Measurements from ENCODE around the gene RGS3.
A peak's percentile ranks its signal among the peaks of the same experiment; 100 is the strongest.

The RGS3 gene

DNA sequence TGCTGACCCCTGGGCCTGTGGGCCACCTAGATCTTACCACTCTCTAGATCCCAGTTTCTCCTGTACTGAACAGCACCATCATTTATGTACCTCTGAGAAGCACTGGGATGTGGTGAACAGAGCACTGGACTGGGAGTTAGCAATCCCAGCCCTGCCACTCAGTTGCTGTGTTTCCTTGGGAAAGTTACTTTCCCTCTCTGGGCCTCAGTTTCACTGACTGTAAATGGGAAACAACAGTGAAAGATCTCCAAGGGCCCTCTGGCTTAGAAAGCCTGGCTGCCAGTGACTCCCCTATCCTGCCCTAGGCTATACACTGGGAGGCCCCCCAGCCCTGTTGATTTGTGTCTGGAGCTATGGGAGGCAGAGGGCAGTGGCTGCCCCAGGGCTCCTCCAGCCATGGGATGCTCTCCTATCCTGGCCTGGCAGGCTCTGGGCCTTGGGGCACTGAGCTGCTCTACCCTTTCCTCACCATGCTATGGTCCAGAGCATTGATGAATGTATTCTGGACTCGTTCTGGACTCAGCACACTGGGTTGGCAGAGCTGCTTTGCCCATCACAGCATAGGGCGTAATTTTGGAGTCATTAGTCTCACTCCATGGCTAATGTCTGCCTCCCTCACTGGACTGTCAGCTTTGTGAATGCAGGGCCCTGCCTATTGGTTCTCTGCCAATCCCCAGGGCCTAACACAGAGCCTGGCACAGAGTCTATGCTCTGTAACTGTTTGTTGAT, 99.3 kb downstream of the RGS3 start:
- Histone ChIP-seq H3K36me3 (ENCODE audit: insufficient read depth, low read depth, low read length) (no peaks in the 10 kb centered on the region), H3K27me3 (ENCODE audit: insufficient read depth, low read length) (no peaks in the 10 kb centered on the region; the same call in 1 of the 2 replicates), H3K27ac (ENCODE audit: low read length) (no peak overlapping the region), H3K4me1 (ENCODE audit: insufficient read depth, low read length) (peaks cover 7% of the 10 kb centered on the region; the same call in 1 of the 2 replicates), H3K9me3 (ENCODE audit: insufficient read depth, low read depth, low read length) (no peaks in the 10 kb centered on the region), H3K9ac (ENCODE audit: low read depth, low read length) (no peak overlapping the region), H3K4me3 (ENCODE audit: low read length) (no peak overlapping the region)

DNA sequence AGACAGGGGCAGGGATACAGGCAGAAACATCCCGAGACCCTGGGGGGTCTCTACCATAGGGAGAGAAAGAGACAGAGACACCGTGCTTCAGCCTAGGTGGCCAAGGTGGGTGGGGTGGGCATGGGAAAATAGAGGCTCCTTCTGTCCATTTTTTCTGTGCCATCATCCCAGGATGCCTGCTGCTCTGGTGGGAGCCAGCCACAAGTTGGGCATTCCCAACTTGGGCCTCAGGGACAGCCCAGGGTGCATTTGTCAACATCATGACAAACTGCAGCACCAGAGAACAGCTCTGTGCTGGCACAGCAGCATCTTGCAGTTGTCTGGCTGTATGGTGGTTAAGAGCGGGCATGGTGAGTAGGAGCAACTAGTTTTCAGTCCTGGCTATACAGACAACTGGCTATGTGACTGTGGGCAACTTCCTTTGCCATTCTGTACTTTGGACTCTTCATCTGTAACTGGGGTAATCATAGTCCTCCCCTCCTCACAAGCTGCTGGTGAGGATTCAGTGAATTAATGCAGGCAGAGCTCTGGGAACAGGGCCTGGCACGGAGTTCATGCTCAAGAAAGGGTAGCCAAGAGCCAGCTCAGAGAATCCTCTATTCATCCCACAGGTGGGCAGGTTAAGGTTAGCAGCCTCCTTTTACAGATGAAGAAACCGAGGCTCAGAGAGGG, 100.4 kb downstream of the RGS3 start:
- peaks cover 7% of the 10 kb centered on the region; the same call in 1 of the 2 replicates for H3K4me1 ChIP-seq (ENCODE audit: insufficient read depth, low read length)
- H3K4me3 ChIP-seq (ENCODE audit: low read length) = no peak overlapping the region
- no peaks in the 10 kb centered on the region; the same call in 1 of the 2 replicates for H3K27me3 ChIP-seq (ENCODE audit: insufficient read depth, low read length)
- H3K9ac ChIP-seq (ENCODE audit: low read depth, low read length) = no peak overlapping the region
- no peaks in the 10 kb centered on the region for H3K9me3 ChIP-seq (ENCODE audit: insufficient read depth, low read depth, low read length)
- H3K27ac ChIP-seq (ENCODE audit: low read length) = no peak overlapping the region
- no peaks in the 10 kb centered on the region for H3K36me3 ChIP-seq (ENCODE audit: insufficient read depth, low read depth, low read length)

DNA sequence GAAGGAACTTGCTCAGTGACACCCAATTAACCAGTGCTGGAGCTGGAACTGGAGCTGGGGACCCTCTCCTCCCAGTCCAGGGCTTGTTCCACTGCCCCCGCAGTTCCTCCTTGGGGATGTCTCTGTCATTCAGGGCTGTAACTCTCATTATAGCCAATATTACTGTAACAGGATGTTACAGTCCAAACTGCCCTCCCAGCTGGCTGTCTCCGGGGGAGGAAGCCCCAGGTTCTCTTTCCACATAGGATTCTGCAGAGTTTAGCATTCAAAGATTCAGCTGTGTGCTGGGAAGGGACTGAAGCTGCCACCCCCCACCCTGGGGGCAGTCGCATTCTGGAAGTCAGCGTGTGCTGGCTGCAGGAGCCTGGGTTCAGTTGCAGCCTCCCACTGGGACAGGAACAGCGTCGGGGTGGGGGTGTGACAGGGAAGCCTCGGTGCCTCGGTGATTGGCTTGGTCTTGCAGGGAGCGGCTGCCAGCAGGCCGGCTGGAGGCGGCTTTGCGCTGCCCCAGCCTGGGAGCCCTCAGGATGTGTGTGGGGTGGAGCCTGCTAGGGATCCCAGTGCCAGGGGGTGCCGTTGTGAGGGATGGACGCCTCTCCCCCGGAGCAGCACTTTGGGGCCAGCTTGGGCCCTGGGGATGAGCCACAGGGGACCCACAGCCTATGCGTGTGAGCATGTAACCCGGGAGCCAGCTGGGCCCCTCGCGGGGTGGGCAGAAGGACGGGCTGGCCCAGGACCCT, 101.1 kb downstream of the RGS3 start:
- Histone ChIP-seq H3K9me3 (ENCODE audit: insufficient read depth, low read depth, low read length) (no peaks in the 10 kb centered on the region), H3K4me3 (ENCODE audit: low read length) (peak overlapping the region; percentile 61), H3K27ac (ENCODE audit: low read length) (no peak overlapping the region), H3K27me3 (ENCODE audit: insufficient read depth, low read length) (no peaks in the 10 kb centered on the region; the same call in 1 of the 2 replicates), H3K36me3 (ENCODE audit: insufficient read depth, low read depth, low read length) (no peaks in the 10 kb centered on the region), H3K9ac (ENCODE audit: low read depth, low read length) (peak overlapping the region; percentile 55; the same call in 1 of the 2 replicates), H3K4me1 (ENCODE audit: insufficient read depth, low read length) (peaks cover 7% of the 10 kb centered on the region; the same call in 1 of the 2 replicates)

DNA sequence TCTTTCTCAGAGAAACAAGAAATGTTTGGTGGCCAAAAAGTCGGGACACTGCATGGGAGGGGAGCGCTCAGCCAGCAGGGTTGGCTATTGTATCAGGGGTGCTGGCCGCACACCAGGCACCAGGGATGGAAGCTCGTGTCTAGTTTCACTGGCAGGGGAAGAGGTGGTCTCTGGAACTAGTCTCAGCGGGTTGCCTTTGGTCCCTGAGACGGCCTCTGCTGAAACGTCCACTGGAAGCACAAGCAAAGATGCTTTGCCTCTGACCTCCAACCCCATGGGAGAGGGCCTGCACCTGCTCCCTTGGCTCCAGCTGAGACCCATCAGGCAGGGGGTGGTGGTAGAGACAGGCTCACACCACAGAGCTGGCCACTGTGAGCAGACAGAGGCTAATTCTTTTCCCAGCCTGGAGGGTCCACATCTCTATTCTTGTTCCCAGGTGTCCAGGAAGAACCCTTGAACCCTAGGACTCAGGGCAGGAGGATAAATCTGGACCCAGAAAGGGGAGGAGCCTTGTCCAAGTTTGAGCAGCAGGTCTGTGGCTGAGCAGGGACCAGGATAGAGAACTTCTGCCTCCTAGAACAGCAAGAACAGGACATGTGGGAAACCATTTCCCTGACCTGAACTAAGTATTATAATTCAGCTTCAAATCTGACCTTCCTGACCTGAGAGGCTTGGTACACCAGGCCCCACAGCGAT, 102.6 kb downstream of the RGS3 start:
- no peaks in the 10 kb centered on the region for H3K9me3 ChIP-seq (ENCODE audit: insufficient read depth, low read depth, low read length)
- no peak overlapping the region for H3K9ac ChIP-seq (ENCODE audit: low read depth, low read length)
- no peak overlapping the region for H3K27ac ChIP-seq (ENCODE audit: low read length)
- no peaks in the 10 kb centered on the region for H3K36me3 ChIP-seq (ENCODE audit: insufficient read depth, low read depth, low read length)
- no peaks in the 10 kb centered on the region; the same call in 1 of the 2 replicates for H3K27me3 ChIP-seq (ENCODE audit: insufficient read depth, low read length)
- H3K4me3 ChIP-seq (ENCODE audit: low read length) = no peak overlapping the region; the same call in 1 of the 2 replicates
- H3K4me1 ChIP-seq (ENCODE audit: insufficient read depth, low read length) = peaks cover 7% of the 10 kb centered on the region; the same call in 1 of the 2 replicates

DNA sequence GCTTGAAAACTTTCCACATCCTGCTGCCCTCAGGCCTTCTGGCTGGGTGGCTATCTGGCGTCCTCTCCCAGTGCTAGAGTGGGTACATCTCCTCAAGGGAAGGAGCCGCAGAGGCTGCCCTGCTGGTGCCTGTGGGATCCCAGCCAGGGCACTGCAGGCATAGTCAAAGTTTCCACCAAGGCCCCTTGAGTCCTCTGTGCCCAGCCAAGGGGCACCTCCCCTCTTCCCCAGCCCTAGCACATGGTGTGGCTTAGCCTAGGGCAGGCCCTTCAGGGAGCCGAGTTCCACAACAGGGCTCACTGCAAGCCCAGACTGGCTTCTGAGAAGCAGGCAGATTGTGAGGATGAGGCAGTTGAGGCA, 103.2 kb downstream of the RGS3 start:
- H3K9ac ChIP-seq (ENCODE audit: low read depth, low read length) = no peak overlapping the region

DNA sequence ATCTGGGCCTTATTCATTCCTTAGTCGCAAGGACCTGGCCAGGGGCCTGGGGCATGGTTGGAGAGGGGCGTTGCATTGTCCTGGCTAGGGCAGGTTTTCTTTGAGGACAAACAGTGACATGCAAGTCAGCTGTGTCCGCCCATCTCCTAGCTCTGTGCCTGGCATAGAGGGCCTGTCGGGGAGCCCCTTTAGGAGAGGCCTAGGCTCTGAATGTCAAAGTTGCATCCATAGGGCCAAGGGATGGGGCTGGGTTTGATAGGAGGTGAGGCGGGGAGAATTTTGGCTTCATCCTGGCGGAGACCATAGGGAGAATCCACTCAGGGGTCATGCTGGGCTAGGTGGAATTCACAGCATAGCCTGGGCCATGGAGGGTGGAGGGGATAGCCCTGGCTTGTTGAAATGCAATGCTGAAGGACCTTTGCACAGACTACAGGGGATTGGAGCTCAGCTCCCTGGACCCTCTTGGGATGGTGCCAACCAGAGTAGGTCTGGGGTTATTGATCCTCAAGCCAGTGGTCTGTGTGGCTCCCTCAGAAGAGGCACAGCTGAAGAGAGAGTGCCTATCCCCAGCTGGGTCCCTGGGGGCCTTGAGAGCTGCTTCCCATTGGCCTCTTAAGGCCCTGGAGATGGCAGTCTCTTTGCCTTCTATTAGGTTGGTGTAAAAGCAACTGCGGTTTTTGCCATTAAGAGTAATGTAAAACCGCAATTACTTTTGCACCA, 104.0 kb downstream of the RGS3 start:
- Histone ChIP-seq H3K27ac (ENCODE audit: low read length) (no peak overlapping the region), H3K36me3 (ENCODE audit: insufficient read depth, low read depth, low read length) (no peaks in the 10 kb centered on the region), H3K4me1 (ENCODE audit: insufficient read depth, low read length) (peaks cover 7% of the 10 kb centered on the region; the same call in 1 of the 2 replicates), H3K4me3 (ENCODE audit: low read length) (no peak overlapping the region), H3K9ac (ENCODE audit: low read depth, low read length) (no peak overlapping the region), H3K27me3 (ENCODE audit: insufficient read depth, low read length) (no peaks in the 10 kb centered on the region; the same call in 1 of the 2 replicates), H3K9me3 (ENCODE audit: insufficient read depth, low read depth, low read length) (no peaks in the 10 kb centered on the region)

More for the DNA sequence above, 103.2 kb downstream of the RGS3 start:
- peaks cover 7% of the 10 kb centered on the region; the same call in 1 of the 2 replicates for H3K4me1 ChIP-seq (ENCODE audit: insufficient read depth, low read length)
- H3K27ac ChIP-seq (ENCODE audit: low read length) = no peak overlapping the region
- H3K36me3 ChIP-seq (ENCODE audit: insufficient read depth, low read depth, low read length) = no peaks in the 10 kb centered on the region
- H3K27me3 ChIP-seq (ENCODE audit: insufficient read depth, low read length) = no peaks in the 10 kb centered on the region; the same call in 1 of the 2 replicates
- H3K4me3 ChIP-seq (ENCODE audit: low read length) = no peak overlapping the region
- H3K9me3 ChIP-seq (ENCODE audit: insufficient read depth, low read depth, low read length) = no peaks in the 10 kb centered on the region

DNA sequence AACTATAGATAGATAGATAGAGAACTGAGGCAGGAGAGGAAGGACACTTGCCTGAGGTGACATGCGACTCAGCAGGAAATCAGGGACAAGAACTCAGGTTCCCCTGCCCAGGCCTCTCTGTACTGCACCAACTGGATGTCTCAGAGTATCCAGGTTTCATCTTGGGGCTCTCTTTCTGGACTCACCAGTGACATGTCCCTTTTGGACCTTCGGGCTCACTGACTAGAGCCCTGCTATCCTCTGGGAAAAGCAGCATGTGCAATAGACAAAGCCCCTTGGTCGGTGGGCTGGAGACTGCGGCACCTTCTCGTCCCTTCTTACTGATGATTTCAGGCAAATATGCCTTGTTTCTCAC, 104.5 kb downstream of the RGS3 start:
- no peak overlapping the region for H3K9ac ChIP-seq (ENCODE audit: low read depth, low read length)
- H3K27me3 ChIP-seq (ENCODE audit: insufficient read depth, low read length) = no peaks in the 10 kb centered on the region; the same call in 1 of the 2 replicates
- no peaks in the 10 kb centered on the region for H3K9me3 ChIP-seq (ENCODE audit: insufficient read depth, low read depth, low read length)
- H3K36me3 ChIP-seq (ENCODE audit: insufficient read depth, low read depth, low read length) = no peaks in the 10 kb centered on the region
- H3K4me3 ChIP-seq (ENCODE audit: low read length) = no peak overlapping the region
- H3K27ac ChIP-seq (ENCODE audit: low read length) = no peak overlapping the region
- H3K4me1 ChIP-seq (ENCODE audit: insufficient read depth, low read length) = peaks cover 7% of the 10 kb centered on the region; the same call in 1 of the 2 replicates

DNA sequence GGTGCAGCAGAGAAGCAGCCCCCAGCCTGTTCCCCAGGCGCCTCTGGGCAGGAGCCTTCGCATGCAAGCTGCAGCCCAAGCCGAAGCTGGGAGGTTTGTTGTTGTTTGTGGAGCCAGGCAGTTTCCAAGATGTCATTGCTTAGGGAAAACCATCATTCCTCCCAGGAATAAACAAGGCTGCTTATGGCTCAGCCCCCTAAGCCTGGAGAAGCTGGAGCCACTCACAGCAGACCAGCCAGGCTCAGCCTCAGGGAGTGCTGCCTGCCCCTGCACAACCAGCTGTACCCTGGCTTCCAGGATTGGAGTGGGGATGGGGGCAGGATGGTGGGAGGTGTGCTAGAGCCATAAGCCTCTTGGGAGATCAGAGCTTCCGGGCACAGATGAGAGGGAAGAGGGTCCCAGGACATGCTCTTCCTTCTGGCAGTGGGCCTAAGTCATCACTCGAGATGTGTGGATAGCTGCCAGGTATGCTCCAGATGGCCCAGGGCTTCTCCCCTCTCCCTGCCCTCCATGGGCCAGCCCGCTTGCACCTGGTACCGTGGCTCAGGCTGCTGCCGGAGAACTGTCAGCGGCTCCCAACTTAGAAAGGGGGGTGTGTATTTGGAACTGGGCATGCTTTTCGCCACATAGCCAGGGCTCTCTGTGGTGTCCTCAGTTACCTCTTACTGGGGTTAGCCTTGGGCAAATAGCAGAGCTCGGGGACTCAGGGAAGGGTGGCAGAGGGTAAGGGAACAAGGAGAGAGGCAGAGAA, 105.2 kb downstream of the RGS3 start:
- Histone ChIP-seq H3K9ac (ENCODE audit: low read depth, low read length) (no peak overlapping the region), H3K27ac (ENCODE audit: low read length) (no peak overlapping the region), H3K36me3 (ENCODE audit: insufficient read depth, low read depth, low read length) (no peaks in the 10 kb centered on the region), H3K9me3 (ENCODE audit: insufficient read depth, low read depth, low read length) (no peaks in the 10 kb centered on the region), H3K27me3 (ENCODE audit: insufficient read depth, low read length) (no peaks in the 10 kb centered on the region; the same call in 1 of the 2 replicates), H3K4me1 (ENCODE audit: insufficient read depth, low read length) (peaks cover 7% of the 10 kb centered on the region; the same call in 1 of the 2 replicates), H3K4me3 (ENCODE audit: low read length) (no peak overlapping the region)

DNA sequence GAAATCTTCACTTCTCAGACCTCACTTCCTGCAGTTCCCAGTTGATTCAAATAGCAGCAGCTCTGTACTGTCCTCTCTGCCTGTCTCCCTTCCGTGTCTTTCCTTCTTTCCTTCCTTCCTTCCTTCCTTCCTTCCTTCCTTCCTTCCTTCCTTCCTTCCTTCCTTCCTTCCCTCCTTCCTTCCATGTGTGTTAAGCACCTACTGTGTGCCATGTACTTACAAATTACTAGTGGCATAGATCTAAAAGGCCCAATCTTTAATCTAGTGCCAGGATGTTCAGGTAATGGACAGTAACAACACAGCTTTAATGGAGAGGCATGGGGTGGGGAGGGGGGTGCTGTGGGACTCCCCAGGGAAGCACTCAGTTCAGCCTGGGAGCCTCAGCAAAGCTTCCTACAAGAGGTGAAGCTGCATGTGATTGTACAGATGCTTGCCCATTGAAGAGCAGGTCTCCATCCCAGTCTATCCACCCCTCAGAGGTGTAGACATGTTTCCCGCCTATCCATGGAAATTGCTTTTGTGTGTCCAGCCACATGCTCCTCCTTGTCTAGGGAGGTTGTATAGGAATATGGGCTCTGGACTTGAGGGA, 106.0 kb downstream of the RGS3 start:
- H3K27me3 ChIP-seq (ENCODE audit: insufficient read depth, low read length) = no peaks in the 10 kb centered on the region; the same call in 1 of the 2 replicates
- H3K9me3 ChIP-seq (ENCODE audit: insufficient read depth, low read depth, low read length) = no peaks in the 10 kb centered on the region
- peaks cover 4% of the 10 kb centered on the region; the same call in 1 of the 2 replicates for H3K4me1 ChIP-seq (ENCODE audit: insufficient read depth, low read length)
- no peak overlapping the region for H3K9ac ChIP-seq (ENCODE audit: low read depth, low read length)
- H3K4me3 ChIP-seq (ENCODE audit: low read length) = no peak overlapping the region
- H3K36me3 ChIP-seq (ENCODE audit: insufficient read depth, low read depth, low read length) = no peaks in the 10 kb centered on the region
- no peak overlapping the region for H3K27ac ChIP-seq (ENCODE audit: low read length)

DNA sequence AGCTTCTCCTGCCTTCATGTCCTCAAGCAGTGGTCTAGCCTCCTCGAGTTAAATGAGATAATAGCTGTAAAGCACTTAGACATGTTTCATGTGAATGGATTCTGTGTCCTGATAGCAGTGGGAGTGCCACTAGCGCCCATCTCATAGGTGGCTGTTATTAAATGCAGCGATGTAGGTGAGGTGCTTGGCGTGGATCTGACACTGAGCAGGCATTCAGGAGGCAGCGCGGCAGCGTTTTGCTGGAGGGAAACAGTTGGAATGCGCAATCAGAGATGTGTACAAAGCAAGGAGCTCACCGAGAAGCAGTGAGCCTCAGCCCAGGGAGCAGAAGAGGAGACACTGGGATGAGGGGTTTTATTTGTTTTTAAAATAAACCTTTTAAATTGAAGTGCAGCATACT, 106.6 kb downstream of the RGS3 start:
- Histone ChIP-seq H3K27me3 (ENCODE audit: insufficient read depth, low read length) (no peaks in the 10 kb centered on the region; the same call in 1 of the 2 replicates), H3K9ac (ENCODE audit: low read depth, low read length) (no peak overlapping the region), H3K27ac (ENCODE audit: low read length) (no peak overlapping the region), H3K4me3 (ENCODE audit: low read length) (no peak overlapping the region), H3K9me3 (ENCODE audit: insufficient read depth, low read depth, low read length) (no peaks in the 10 kb centered on the region), H3K36me3 (ENCODE audit: insufficient read depth, low read depth, low read length) (no peaks in the 10 kb centered on the region), H3K4me1 (ENCODE audit: insufficient read depth, low read length) (peaks cover 3% of the 10 kb centered on the region; the same call in 1 of the 2 replicates)

Data from iPS-20b (cell line).